C1 segment of cervical spinal cord (tissue), 14 donors: ENCODE data around the gene TPK1.
"Not testable (repeated sequence)": the region's sequence is repeated elsewhere in the genome, so short reads cannot be mapped to it uniquely, and the experiment has no call there.

Experiments
- DNase-seq, 14 donors: peaks; one replicate each; lab custom pipeline; 2025; lab: John Stamatoyannopoulos, UW

TPK1 gene

GRCh38 chr7:144777889-144778288, 58.0 kb downstream of the TPK1 start:
- DNase-seq = not testable (repeated sequence)

GRCh38 chr7:144777005-144777839, 58.6 kb downstream of the TPK1 start:
- DNase-seq = no peak

GRCh38 chr7:144776447-144776846, 59.4 kb downstream of the TPK1 start:
- DNase-seq = no peak

- no peak for DNase-seq
Measured at GRCh38 chr7:144775749-144776148, 60.1 kb downstream of the TPK1 start.

- no peak for DNase-seq
Measured at GRCh38 chr7:144771927-144772326, 63.9 kb downstream of the TPK1 start.

GRCh38 chr7:144771174-144771573, 64.7 kb downstream of the TPK1 start:
- DNase-seq = no peak

GRCh38 chr7:144769352-144769751, 66.5 kb downstream of the TPK1 start:
- no peak for DNase-seq

GRCh38 chr7:144768633-144769032, 67.2 kb downstream of the TPK1 start:
- DNase-seq = no peak

DNA sequence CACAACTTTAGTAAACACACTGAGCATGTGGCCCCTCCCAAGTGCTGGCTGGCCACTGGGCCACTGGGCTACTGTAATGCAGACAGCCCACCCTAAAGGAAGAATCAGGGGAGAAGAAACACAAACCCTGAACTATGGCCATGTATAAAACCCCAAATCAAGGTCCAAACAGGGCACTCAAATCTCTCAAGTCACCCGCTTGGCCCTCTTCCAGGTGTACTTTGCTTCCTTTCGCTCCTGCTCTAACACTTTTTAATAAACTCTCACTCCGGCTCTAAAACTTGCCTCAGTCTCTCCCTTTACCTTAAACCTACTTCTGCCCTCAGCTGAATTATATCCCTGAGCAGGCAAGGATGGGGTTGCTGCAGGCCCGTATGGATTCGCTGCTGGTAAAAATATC, 72.6 kb downstream of the TPK1 start:
- DNase-seq = no peak

DNA sequence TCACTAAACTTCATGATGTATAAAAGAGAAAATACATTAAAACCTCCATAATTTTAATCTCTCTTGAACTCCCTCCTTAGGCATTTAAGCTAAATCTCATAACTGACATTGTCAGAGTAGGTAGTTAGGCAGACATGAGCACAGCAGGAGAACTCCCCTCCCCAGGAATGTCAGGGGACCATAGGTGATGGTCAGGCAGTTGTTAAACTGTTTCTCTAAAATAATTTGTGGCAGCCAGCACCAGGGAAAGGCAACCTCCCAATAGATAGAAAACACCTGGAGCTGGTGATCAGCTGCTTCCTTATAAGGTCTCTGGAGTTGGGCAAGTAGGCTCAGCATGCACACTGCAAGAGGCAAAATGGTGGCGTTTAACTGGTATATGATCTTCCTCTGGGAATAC, 73.0 kb downstream of the TPK1 start:
- DNase-seq = no peak

DNA sequence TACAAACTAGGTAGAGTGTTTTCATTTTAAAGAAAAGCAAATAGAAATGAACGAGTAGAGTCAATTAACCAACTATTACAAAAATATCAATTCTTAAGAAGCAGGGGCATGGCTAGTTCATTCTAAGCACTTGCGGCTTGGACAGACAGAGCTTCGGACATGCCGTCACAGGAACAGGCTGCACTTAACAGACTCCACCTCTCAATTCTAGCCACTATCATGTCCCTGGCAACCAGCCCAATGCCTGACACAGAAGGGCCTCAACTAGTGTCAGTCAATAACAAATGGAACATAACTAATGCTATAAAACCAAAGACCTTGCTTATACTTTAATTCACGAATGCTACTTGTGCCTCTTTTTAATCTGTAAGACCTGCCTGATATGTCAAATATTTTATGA, 74.4 kb downstream of the TPK1 start:
- DNase-seq = no peak

DNA sequence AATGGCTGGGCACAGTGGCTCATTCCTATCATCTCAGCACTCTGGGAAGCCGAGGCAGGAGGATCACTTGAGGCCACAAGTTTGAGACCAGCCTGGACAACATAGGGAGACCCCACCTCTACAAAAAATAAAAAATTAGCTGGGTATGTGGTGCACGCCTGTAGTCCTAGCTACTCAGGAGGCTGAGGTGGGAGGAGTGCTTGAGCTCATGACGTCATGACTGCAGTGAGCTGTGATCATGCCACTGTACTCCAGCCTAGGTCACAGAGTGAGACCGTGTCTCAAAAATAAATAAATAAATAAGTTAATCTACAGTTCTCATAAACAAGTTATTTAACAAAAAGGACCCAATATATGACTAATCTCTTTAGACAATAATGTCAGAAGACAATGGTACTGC, 76.2 kb downstream of the TPK1 start:
- no peak for DNase-seq

DNA sequence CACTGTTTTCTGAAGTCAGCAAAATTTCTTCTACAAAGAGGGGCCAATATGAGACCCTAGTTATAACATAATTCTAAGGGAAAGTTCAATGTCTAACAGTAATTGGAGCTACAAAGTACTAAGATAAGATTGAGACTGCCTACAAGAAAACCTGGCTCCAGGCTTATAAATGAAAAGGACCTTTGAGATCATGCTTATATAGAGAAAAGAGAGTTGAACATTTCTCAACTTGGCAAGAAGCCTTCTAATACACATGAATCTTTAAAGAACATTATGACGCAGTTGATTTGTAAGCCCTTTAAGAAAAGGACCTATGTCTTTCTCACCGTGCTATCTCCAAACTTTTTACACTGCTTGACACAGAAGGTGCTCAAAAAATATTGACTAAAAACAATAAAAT, 87.9 kb downstream of the TPK1 start:
- no peak for DNase-seq

- DNase-seq = no peak
Measured at GRCh38 chr7:144738708-144739314, 97.0 kb downstream of the TPK1 start.

- no peak for DNase-seq
Measured at GRCh38 chr7:144738146-144738545, 97.7 kb downstream of the TPK1 start.

DNA sequence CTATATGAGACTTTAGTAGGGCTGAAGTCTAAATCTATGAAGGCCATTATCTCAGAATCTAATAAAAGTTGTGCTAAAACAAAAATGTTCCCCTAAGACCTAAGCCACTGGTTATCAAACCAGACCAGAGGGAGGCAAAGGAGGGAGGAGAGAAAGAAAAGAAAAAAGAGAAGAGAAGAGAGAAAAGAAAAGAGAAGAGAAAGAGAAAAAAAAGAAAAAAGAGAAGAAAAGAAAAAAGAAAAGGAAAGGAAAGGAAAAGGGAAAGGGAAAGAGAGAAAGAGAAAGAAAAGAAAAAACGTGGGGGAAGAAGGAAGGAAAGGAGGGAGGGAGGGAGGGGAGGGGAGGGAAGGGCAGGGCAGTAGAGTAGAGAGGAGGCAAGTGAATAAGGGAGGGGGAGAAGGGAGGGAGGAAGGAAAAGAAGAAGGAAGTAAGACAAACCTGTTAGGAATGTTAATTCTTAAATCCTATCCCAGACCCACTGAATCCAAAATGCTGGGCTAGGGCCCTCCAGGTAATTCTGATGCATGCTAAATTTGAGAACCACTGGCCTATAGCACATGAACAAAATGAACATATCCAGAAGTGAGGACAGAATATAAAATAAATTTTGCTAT, 98.9 kb downstream of the TPK1 start:
- no peak for DNase-seq

DNA sequence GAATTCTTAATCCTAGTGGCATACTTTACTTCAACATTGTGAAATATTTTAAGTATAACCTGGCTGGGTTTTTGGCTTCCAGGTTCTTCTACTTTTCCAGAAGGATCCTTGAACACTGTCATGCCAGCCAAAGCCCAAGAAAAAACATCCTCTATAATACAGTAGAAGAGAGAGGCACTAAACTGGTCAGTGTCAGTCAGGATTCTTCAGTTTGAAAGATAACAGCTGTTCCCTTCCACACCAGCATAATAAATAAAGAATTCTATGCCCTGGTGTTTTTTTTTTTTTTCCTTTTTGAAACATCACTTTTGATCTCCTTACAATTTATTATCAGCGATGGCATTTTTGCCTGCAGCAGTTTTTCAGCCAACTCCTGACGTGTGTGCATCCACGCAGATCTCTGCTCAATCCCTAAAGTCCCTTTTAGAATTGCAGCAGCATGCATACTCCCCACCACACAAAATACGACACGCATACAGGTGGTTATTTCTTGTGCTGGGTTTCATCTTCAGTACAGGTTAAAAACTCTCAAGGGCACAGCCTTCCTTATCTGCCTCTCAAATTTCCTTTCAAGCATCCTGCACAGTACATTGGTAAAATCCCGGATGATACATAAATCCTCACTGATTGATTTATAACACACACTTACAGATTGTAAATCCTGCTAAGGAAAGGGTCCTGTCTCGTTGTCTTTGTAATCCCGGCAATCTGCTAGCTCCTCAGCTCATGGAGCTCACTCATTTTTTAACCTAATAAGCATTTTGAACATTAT, 100.2 kb downstream of the TPK1 start:
- no peak for DNase-seq

DNA sequence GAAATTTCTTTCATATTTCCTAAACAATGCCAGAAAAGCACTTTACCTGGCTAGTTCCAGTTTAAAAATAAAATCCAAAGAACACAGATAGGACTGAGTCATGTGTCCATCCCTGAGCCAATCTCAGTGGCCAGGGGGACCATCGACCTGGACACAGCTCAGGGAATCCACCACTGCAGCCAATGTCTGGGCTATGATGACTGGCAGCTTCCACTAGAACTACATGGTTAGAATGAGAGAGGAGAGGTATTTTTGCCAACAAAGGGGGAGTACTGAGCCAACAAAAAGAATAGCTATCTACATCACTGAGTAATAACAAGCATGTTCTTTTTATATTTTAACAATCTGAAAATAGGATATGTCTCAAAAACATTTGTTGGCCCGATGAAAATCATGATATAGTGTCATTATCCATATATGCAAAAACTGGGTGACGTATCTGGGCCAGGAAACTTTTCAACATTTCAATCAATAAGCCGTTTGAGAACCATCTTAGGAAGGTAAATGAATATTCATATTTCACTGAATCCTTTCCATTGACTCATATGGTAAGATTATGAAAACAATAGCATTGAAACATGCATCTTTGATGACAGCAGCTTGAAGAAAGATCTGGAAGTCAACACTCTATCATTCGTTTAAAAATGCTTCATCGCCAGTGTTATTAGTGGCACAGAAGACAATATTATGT, 104.0 kb downstream of the TPK1 start:
- no peak for DNase-seq

GRCh38 chr7:144730224-144730623, 105.6 kb downstream of the TPK1 start:
- DNase-seq = no peak

- no peak for DNase-seq
Measured at GRCh38 chr7:144729226-144729625, 106.6 kb downstream of the TPK1 start.

- no peak for DNase-seq
Measured at GRCh38 chr7:144728551-144728950, 107.3 kb downstream of the TPK1 start.

DNA sequence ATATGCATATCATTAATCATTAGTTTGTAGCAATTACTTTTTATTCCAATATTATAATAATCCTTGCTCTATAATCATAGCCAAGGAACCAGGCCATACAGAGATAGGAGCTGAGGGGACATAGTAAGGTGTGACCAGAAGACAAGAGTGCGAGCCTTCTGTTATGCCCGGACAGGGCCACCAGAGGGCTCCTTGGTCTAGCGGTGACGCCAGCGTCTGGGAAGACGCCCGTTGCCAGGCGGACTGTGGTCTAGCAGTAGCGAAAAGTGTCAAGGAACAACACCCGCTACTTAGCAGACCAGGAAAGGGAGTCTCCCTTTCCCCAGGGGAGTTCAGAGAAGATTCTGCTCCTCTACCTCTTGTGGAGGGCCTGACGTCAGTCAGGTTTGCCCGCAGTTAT, 109.0 kb downstream of the TPK1 start:
- not testable (repeated sequence) for DNase-seq
